T-helper 17 cell (primary cell): ENCODE measurements around the gene NHLRC1. TPM values are rescaled to one million over a fixed set of nuclear protein-coding genes. Genes with fewer than 3 reads are reported as not detected.
A peak's percentile ranks its signal among the peaks of the same experiment; 100 is the strongest.

Experiments used
- ATAC-seq: fragments of 150-1000 bp; cut with Tn5 transposase; 2 replicates; pipeline ENCODE4 v1.10.0; 2021; ENCODE audit warnings: mild to moderate bottlenecking, moderate library complexity
- DNase-seq, 3 donors: peaks; one replicate each; pipeline versions ENCODE4 v3.0.0 to v3.0.0-alpha.2; 2020 to 2021
- H3K9me3 ChIP-seq: one replicate; pipeline ENCODE4 v1.7.0; 2013; ENCODE audit warnings: low read length, mild to moderate bottlenecking; ENCODE audit not compliant: control insufficient read depth, poor library complexity, severe bottlenecking
- H3K27ac Mint-ChIP-seq: one replicate; pipeline ENCODE4 v1.8.0; 2022; ENCODE audit warnings: mild to moderate bottlenecking, moderate library complexity, mixed read lengths
- H3K27me3 Mint-ChIP-seq: one replicate; pipeline ENCODE4 v1.8.0; 2022; ENCODE audit warnings: mixed read lengths
- H3K36me3 Mint-ChIP-seq: one replicate; pipeline ENCODE4 v1.8.0; 2022; ENCODE audit warnings: low read depth, mixed read lengths
- H3K4me1 Mint-ChIP-seq: one replicate; pipeline ENCODE4 v1.8.0; 2022; ENCODE audit warnings: mild to moderate bottlenecking, mixed read lengths
- H3K4me3 Mint-ChIP-seq: one replicate; pipeline ENCODE4 v1.8.0; 2022; ENCODE audit warnings: mild to moderate bottlenecking, moderate library complexity, mixed read lengths
- total RNA-seq, 4 donors: library from RNA in 2 of 4; stranded (reverse) in 2 of 4; gene quantifications; one replicate each; pipeline ENCODE4 v1.2.3 and lab custom pipeline; 2022 to 2026

The NHLRC1 gene
- total RNA-seq (under 1 TPM; 0.13 to 0.37 TPM), total RNA-seq (lab: John Stamatoyannopoulos, UW) (0.60 to 1.0 reads per million in 2 donors)

- Mint-ChIP-seq H3K36me3 (no peaks in the 10 kb centered on the region), H3K4me3 (peak within 1 kb of the TSS; percentile 79), H3K4me1 (peaks cover 10% of the 10 kb centered on the region), H3K27ac (no peak within 1 kb of the TSS), H3K27me3 (peaks cover 10% of the 10 kb centered on the region)
- no peaks in the 10 kb centered on the region for H3K9me3 ChIP-seq
- DNase-seq (peak; percentile 41 to 62 (median 47)), ATAC-seq (peak; percentile 100)
Observed at GRCh38 chr6:18122128-18123093, at the start of gene NHLRC1. NHLRC1 (minus strand) TSS chr6:18122677; CDS start chr6:18122606, 71 bp downstream.

GRCh38 chr6:18171871-18172270 lies 49.4 kb upstream of the NHLRC1 start:
- Mint-ChIP-seq H3K27ac (no peak overlapping the region), H3K4me1 (peaks cover 2% of the 10 kb centered on the region), H3K27me3 (no peaks in the 10 kb centered on the region), H3K4me3 (no peak overlapping the region), H3K36me3 (peaks cover 10% of the 10 kb centered on the region)
- DNase-seq (no peak), ATAC-seq (no peak)
- H3K9me3 ChIP-seq: no peaks in the 10 kb centered on the region

GRCh38 chr6:18168264-18168663 lies 45.8 kb upstream of the NHLRC1 start:
- no peaks in the 10 kb centered on the region for H3K27me3 Mint-ChIP-seq
- no peak overlapping the region for H3K27ac Mint-ChIP-seq
- DNase-seq (no peak), ATAC-seq (no peak)
- peaks cover 5% of the 10 kb centered on the region for H3K36me3 Mint-ChIP-seq
- no peaks in the 10 kb centered on the region for H3K9me3 ChIP-seq
- H3K4me1 Mint-ChIP-seq: peaks cover 2% of the 10 kb centered on the region
- H3K4me3 Mint-ChIP-seq: no peak overlapping the region

- H3K4me1 Mint-ChIP-seq: no peaks in the 10 kb centered on the region
- DNase-seq (no peak), ATAC-seq (no peak)
- no peak overlapping the region for H3K27ac Mint-ChIP-seq
- H3K27me3 Mint-ChIP-seq: no peaks in the 10 kb centered on the region
- no peaks in the 10 kb centered on the region for H3K9me3 ChIP-seq
- H3K36me3 Mint-ChIP-seq: peaks cover 3% of the 10 kb centered on the region
- no peak overlapping the region for H3K4me3 Mint-ChIP-seq
Observed at GRCh38 chr6:18166312-18167036, 44.0 kb upstream of the NHLRC1 start.

GRCh38 chr6:18165751-18166150 lies 43.3 kb upstream of the NHLRC1 start:
- Mint-ChIP-seq H3K27me3 (no peaks in the 10 kb centered on the region), H3K36me3 (peaks cover 3% of the 10 kb centered on the region), H3K4me3 (no peak overlapping the region), H3K27ac (no peak overlapping the region), H3K4me1 (no peaks in the 10 kb centered on the region)
- ATAC-seq (no peak), DNase-seq (no peak)
- H3K9me3 ChIP-seq: no peaks in the 10 kb centered on the region

GRCh38 chr6:18162401-18162800 lies 39.9 kb upstream of the NHLRC1 start:
- Mint-ChIP-seq H3K27me3 (no peaks in the 10 kb centered on the region), H3K4me1 (peaks cover 2% of the 10 kb centered on the region), H3K27ac (no peak overlapping the region), H3K36me3 (peaks cover 4% of the 10 kb centered on the region), H3K4me3 (no peak overlapping the region)
- DNase-seq: no peak
- no peaks in the 10 kb centered on the region for H3K9me3 ChIP-seq
- ATAC-seq: no peak

GRCh38 chr6:18161431-18161830 lies 39.0 kb upstream of the NHLRC1 start:
- ATAC-seq (no peak), DNase-seq (no peak)
- no peaks in the 10 kb centered on the region for H3K9me3 ChIP-seq
- Mint-ChIP-seq H3K27ac (no peak overlapping the region), H3K36me3 (peaks cover 4% of the 10 kb centered on the region), H3K27me3 (no peaks in the 10 kb centered on the region), H3K4me3 (no peak overlapping the region), H3K4me1 (peaks cover 2% of the 10 kb centered on the region)

- no peaks in the 10 kb centered on the region for H3K27me3 Mint-ChIP-seq
- no peaks in the 10 kb centered on the region for H3K9me3 ChIP-seq
- peaks cover 7% of the 10 kb centered on the region for H3K4me1 Mint-ChIP-seq
- H3K27ac Mint-ChIP-seq: peak overlapping the region; percentile 14
- ATAC-seq: no peak
- H3K36me3 Mint-ChIP-seq: peaks cover 4% of the 10 kb centered on the region
- no peak for DNase-seq
- H3K4me3 Mint-ChIP-seq: no peak overlapping the region
Observed at GRCh38 chr6:18160911-18161310, 38.4 kb upstream of the NHLRC1 start.

- ATAC-seq (peak; percentile 4), DNase-seq (peak in 2 of 3 donors; percentile 35 to 44)
- H3K4me1 Mint-ChIP-seq: peaks cover 20% of the 10 kb centered on the region
- H3K4me3 Mint-ChIP-seq: peak overlapping the region; percentile 96
- H3K27ac Mint-ChIP-seq: peak overlapping the region; percentile 91
- peaks cover 6% of the 10 kb centered on the region for H3K36me3 Mint-ChIP-seq
- H3K9me3 ChIP-seq: no peaks in the 10 kb centered on the region
- no peaks in the 10 kb centered on the region for H3K27me3 Mint-ChIP-seq
Observed at GRCh38 chr6:18155864-18156421, 33.5 kb upstream of the NHLRC1 start.

GRCh38 chr6:18155150-18155863 lies 32.8 kb upstream of the NHLRC1 start, which contains the start of gene KDM1B:
KDM1B (plus strand) TSS chr6:18155422; CDS start chr6:18159896, 4,474 bp downstream.
- Mint-ChIP-seq H3K36me3 (peaks cover 6% of the 10 kb centered on the region), H3K4me1 (peaks cover 20% of the 10 kb centered on the region), H3K4me3 (peak within 1 kb of the TSS; percentile 96), H3K27ac (peak within 1 kb of the TSS; percentile 91), H3K27me3 (no peaks in the 10 kb centered on the region)
- ATAC-seq (peak; percentile 94), DNase-seq (peak; percentile 97 to 99 (median 97))
- no peaks in the 10 kb centered on the region for H3K9me3 ChIP-seq

- H3K27ac Mint-ChIP-seq: peak within 1 kb of the TSS; percentile 91
- H3K27me3 Mint-ChIP-seq: no peaks in the 10 kb centered on the region
- peaks cover 20% of the 10 kb centered on the region for H3K4me1 Mint-ChIP-seq
- peak within 1 kb of the TSS; percentile 96 for H3K4me3 Mint-ChIP-seq
- peaks cover 2% of the 10 kb centered on the region for H3K36me3 Mint-ChIP-seq
- no peaks in the 10 kb centered on the region for H3K9me3 ChIP-seq
- ATAC-seq (no peak), DNase-seq (no peak)
Observed at GRCh38 chr6:18154507-18155149, 32.2 kb upstream of the NHLRC1 start, which contains the start of gene TPMT. TPMT (minus strand) TSS chr6:18155077; CDS start chr6:18149127, 5,950 bp downstream.

- DNase-seq: no peak
- H3K4me1 Mint-ChIP-seq: peaks cover 17% of the 10 kb centered on the region
- no peaks in the 10 kb centered on the region for H3K9me3 ChIP-seq
- peaks cover 2% of the 10 kb centered on the region for H3K36me3 Mint-ChIP-seq
- no peaks in the 10 kb centered on the region for H3K27me3 Mint-ChIP-seq
- ATAC-seq: no peak
- H3K4me3 Mint-ChIP-seq: no peak overlapping the region
- H3K27ac Mint-ChIP-seq: peak overlapping the region; percentile 44
Observed at GRCh38 chr6:18153311-18153703, 30.8 kb upstream of the NHLRC1 start.
